IPS-18a (cell line): ENCODE data around the gene RCAN2.
"Not testable (repeated sequence)": the region's sequence is repeated elsewhere in the genome, so short reads cannot be mapped to it uniquely, and the experiment has no call there.

Experiments
- H3K27ac ChIP-seq: one replicate; pipeline ENCODE4 v1.5.1; 2013; ENCODE audit warnings: low read length
- H3K27me3 ChIP-seq: one replicate; pipeline ENCODE4 v1.6.1; 2013; ENCODE audit warnings: mild to moderate bottlenecking, low read length; ENCODE audit not compliant: control insufficient read depth, insufficient read depth
- H3K36me3 ChIP-seq: one replicate; pipeline ENCODE4 v1.6.1; 2013; ENCODE audit warnings: low read depth, low read length; ENCODE audit not compliant: control insufficient read depth
- H3K4me1 ChIP-seq: one replicate; pipeline ENCODE4 v1.6.1; 2013; ENCODE audit warnings: low read depth, low read length; ENCODE audit not compliant: control insufficient read depth
- H3K4me3 ChIP-seq: one replicate; pipeline ENCODE4 v1.5.1; 2013; ENCODE audit warnings: low read length
- H3K9ac ChIP-seq: one replicate; pipeline ENCODE4 v1.6.1; 2013; ENCODE audit warnings: mild to moderate bottlenecking, low read length, moderate library complexity
- H3K9me3 ChIP-seq: one replicate; pipeline ENCODE4 v1.6.1; 2013; ENCODE audit warnings: low read depth, low read length; ENCODE audit not compliant: control insufficient read depth

The RCAN2 gene

DNA sequence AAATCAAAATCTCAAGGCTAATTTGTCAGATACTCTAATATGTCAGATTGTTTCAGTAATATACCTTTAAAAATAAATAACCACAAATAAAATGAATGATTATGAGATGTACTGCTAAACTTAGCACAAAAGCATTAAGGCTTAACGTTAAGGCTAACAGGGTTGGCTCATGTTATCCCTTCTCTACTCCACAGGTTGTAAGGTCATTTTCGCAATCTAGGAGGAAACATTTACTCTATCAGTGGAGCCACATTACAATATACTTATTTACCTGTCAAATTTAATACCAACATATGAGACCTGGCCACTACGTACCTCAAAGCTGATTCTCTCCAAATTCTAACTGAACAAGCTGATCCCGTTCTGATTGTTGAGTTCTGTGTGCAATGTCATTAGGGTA, 95.7 kb downstream of the RCAN2 start:
- H3K9ac ChIP-seq: no peak overlapping the region
- no peaks in the 10 kb centered on the region for H3K27me3 ChIP-seq
- no peaks in the 10 kb centered on the region for H3K36me3 ChIP-seq
- H3K9me3 ChIP-seq: no peaks in the 10 kb centered on the region
- H3K4me1 ChIP-seq: no peaks in the 10 kb centered on the region
- no peak overlapping the region for H3K27ac ChIP-seq
- H3K4me3 ChIP-seq: no peak overlapping the region

GRCh38 chr6:46393940-46394337, 97.3 kb downstream of the RCAN2 start:
- no peaks in the 10 kb centered on the region for H3K9me3 ChIP-seq
- H3K27me3 ChIP-seq: no peaks in the 10 kb centered on the region
- no peak overlapping the region for H3K4me3 ChIP-seq
- no peaks in the 10 kb centered on the region for H3K4me1 ChIP-seq
- no peak overlapping the region for H3K9ac ChIP-seq
- H3K27ac ChIP-seq: no peak overlapping the region
- H3K36me3 ChIP-seq: no peaks in the 10 kb centered on the region

DNA sequence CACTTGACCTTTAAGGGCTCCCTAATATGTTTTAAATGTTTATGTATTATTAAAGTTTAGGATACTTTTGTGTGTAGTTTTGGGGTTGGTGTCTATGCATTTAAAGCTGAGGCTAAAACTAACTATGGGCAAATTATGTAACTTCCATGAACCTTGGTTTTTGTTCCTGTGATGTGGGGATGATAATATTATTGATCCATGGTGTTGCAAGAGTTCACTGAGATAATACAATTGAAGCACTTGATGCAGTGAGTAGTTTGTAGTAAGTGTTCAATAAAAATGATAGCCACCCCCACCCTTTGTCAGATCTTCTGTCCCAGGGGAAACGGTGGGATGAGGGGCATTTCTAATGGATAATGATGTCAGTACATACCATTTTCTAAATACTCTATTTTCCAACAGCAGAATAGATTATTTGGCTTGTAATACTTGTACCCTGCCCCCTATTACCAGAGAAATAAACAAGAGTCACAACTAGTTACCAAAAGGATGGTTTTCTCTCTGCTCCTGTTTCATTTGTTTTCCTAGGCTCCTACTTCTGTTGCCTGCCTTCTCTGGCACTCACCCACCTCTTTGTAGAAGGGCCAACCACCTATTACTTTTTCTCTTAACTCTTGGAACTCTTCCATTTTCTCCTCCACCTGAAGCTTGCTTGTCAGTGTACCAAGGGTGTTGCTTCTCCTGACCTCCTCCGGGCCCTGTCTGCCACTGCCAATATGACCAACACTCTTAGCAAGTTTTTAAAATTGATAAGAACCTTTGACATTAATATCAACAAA, 97.9 kb downstream of the RCAN2 start:
- no peaks in the 10 kb centered on the region for H3K9me3 ChIP-seq
- no peak overlapping the region for H3K4me3 ChIP-seq
- no peak overlapping the region for H3K27ac ChIP-seq
- H3K4me1 ChIP-seq: no peaks in the 10 kb centered on the region
- H3K9ac ChIP-seq: no peak overlapping the region
- no peaks in the 10 kb centered on the region for H3K36me3 ChIP-seq
- H3K27me3 ChIP-seq: no peaks in the 10 kb centered on the region

- no peak overlapping the region for H3K27ac ChIP-seq
- H3K27me3 ChIP-seq: no peaks in the 10 kb centered on the region
- no peaks in the 10 kb centered on the region for H3K9me3 ChIP-seq
- no peaks in the 10 kb centered on the region for H3K36me3 ChIP-seq
- no peak overlapping the region for H3K9ac ChIP-seq
- H3K4me3 ChIP-seq: no peak overlapping the region
- no peaks in the 10 kb centered on the region for H3K4me1 ChIP-seq
Measured at GRCh38 chr6:46392294-46392693, 99.0 kb downstream of the RCAN2 start.

DNA sequence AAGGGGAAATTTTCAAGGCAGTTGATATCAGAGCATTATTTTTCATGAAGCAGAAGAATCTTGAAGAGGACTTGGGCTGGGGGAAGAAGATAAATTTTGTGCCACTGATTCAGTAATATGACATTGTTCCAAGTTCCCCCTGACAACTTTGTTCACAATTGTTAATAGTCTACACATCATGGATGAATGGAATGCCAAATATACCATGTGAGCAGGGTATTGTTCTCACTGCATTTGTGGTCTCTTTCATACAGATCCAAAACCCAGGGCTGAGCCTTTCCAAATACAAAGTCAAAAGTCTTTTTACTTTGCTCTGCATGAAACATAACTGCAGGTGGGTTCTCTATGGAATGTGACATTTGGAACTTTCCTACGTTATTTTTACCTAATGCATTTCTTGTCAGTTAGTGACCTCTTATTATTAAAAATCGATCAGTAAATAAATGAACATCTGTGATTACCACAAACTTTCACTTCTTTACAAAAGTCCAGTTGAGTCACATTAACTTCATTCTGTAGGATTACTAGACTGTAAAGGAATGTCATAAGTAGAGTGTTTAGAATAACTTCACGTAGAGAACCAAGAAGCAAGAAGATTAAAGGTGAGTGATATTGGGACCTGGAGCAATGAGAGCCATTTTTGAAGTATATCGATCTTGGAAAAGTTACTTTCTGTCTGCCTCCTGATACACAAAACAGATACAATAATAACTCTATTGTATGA, 100.9 kb downstream of the RCAN2 start:
- Histone ChIP-seq H3K9me3 (no peaks in the 10 kb centered on the region), H3K36me3 (no peaks in the 10 kb centered on the region), H3K9ac (no peak overlapping the region), H3K4me1 (no peaks in the 10 kb centered on the region), H3K27ac (no peak overlapping the region), H3K27me3 (no peaks in the 10 kb centered on the region), H3K4me3 (no peak overlapping the region)

DNA sequence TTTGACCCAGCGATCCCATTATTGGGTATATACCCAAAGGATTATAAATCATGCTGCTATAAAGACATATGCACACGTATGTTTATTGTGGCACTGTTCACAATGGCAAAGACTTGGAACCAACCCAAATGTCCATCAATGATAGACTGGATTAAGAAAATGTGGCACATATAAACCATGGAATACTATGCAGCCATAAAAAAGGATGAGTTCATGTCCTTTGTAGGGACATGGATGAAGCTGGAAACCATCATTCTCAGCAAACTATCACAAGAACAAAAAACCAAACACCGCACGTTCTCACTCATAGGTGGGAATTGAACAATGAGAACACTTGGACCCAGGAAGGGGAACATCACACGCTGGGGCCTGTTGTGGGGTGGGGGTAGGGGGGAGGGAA, 103.5 kb downstream of the RCAN2 start:
- H3K9me3 ChIP-seq, H3K27ac ChIP-seq, H3K4me1 ChIP-seq, H3K36me3 ChIP-seq, H3K4me3 ChIP-seq, H3K27me3 ChIP-seq, H3K9ac ChIP-seq: not testable (repeated sequence)

GRCh38 chr6:46381579-46381978, 109.7 kb downstream of the RCAN2 start:
- no peaks in the 10 kb centered on the region for H3K27me3 ChIP-seq
- H3K9me3 ChIP-seq: no peaks in the 10 kb centered on the region
- H3K27ac ChIP-seq: no peak overlapping the region
- H3K4me3 ChIP-seq: no peak overlapping the region
- H3K9ac ChIP-seq: no peak overlapping the region
- H3K4me1 ChIP-seq: peaks cover 12% of the 10 kb centered on the region
- H3K36me3 ChIP-seq: no peaks in the 10 kb centered on the region

DNA sequence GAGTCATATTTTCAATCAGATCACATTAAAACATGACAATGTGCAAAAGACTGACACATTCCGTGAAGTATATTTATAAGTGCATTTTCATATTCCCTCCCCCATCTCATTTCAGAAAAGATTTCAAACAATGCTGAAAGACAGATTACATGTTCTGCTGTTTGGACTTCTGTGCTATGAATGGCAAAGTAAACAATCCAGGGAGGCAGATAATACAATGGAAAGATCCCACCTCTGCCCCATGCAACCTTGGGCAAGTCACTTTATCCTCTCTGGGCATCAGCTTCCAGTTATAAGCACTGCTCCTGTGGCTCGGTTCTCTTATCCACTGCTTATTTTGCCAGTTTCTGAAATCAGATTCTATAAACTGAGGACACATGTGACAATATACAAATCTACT, 110.2 kb downstream of the RCAN2 start:
- no peak overlapping the region for H3K27ac ChIP-seq
- no peaks in the 10 kb centered on the region for H3K36me3 ChIP-seq
- H3K4me1 ChIP-seq: peaks cover 12% of the 10 kb centered on the region
- no peaks in the 10 kb centered on the region for H3K9me3 ChIP-seq
- H3K4me3 ChIP-seq: no peak overlapping the region
- H3K27me3 ChIP-seq: no peaks in the 10 kb centered on the region
- no peak overlapping the region for H3K9ac ChIP-seq

- Histone ChIP-seq H3K9ac (no peak overlapping the region), H3K4me1 (peaks cover 12% of the 10 kb centered on the region), H3K9me3 (no peaks in the 10 kb centered on the region), H3K27me3 (no peaks in the 10 kb centered on the region), H3K27ac (no peak overlapping the region), H3K36me3 (no peaks in the 10 kb centered on the region), H3K4me3 (no peak overlapping the region)
Measured at GRCh38 chr6:46380152-46380807, 111.0 kb downstream of the RCAN2 start.

GRCh38 chr6:46378882-46379416, 112.3 kb downstream of the RCAN2 start:
- Histone ChIP-seq H3K4me1 (peaks cover 12% of the 10 kb centered on the region), H3K36me3 (no peaks in the 10 kb centered on the region), H3K27me3 (no peaks in the 10 kb centered on the region), H3K4me3 (no peak overlapping the region), H3K27ac (no peak overlapping the region), H3K9ac (no peak overlapping the region), H3K9me3 (no peaks in the 10 kb centered on the region)

DNA sequence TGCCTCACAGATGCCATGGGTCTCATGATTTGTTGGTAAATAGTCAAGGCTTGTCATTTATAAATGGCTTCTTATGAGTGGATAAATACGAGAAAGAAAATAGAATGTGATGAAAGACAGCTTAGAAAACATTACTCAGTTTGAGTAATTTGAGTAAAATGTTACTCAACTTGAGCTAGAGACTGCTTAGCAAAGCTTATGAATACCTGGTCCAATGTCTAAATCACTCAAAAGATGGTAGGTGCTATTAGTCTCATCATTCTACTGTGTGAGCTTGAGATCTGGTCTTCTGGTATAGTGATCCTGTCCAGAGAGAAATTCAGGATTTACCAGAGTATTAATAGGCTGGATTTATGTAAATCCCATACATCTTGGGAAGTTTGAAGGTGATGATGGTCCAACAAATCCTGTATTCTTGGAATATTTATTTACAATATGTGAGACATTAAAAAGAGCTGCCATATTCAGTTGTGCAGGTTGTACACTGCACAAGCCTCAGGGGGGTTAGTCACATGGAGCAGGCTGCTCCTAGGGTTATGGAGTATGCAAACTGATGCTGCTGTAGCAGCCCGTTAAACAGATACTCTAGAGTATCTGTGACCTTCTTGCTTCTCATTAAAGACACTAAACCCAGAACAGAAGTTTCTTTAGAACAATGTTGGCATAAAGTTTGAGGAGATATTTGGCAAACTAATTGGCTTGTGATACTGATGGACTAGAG, 112.9 kb downstream of the RCAN2 start:
- H3K27me3 ChIP-seq: no peaks in the 10 kb centered on the region
- H3K36me3 ChIP-seq: no peaks in the 10 kb centered on the region
- H3K9ac ChIP-seq: no peak overlapping the region
- H3K4me1 ChIP-seq: peaks cover 12% of the 10 kb centered on the region
- H3K9me3 ChIP-seq: no peaks in the 10 kb centered on the region
- no peak overlapping the region for H3K4me3 ChIP-seq
- H3K27ac ChIP-seq: no peak overlapping the region
